KMS-11 (cell line): Measurements from ENCODE around the gene LSR.
"Not testable (repeated sequence)": the region's sequence is repeated elsewhere in the genome, so short reads cannot be mapped to it uniquely, and the experiment has no call there.

Experiments
- H2AFZ ChIP-seq: fragments of 200-600 bp; sonication (generic); 2 replicates; pipeline ENCODE4 v1.6.1; 2016; ENCODE audit warnings: antibody characterized with exemption, mixed run types, low read depth
- H3K27ac ChIP-seq: fragments of 200-600 bp; sonication (generic); 2 replicates; pipeline ENCODE4 v1.6.1; 2016; ENCODE audit warnings: mild to moderate bottlenecking, mixed run types
- H3K27me3 ChIP-seq: fragments of 200-600 bp; sonication (generic); 2 replicates; pipeline ENCODE4 v1.6.1; 2017; ENCODE audit warnings: mild to moderate bottlenecking, low read depth, mixed run types, moderate library complexity; ENCODE audit not compliant: insufficient read depth
- H3K36me3 ChIP-seq: fragments of 200-600 bp; sonication (generic); 2 replicates; pipeline ENCODE4 v1.6.1; 2017; ENCODE audit warnings: mild to moderate bottlenecking, mixed run types; ENCODE audit not compliant: insufficient read depth
- H3K4me1 ChIP-seq: fragments of 200-600 bp; sonication (generic); 2 replicates; pipeline ENCODE4 v1.6.1; 2016; ENCODE audit warnings: mild to moderate bottlenecking, low read depth, mixed run types; ENCODE audit not compliant: poor library complexity, severe bottlenecking
- H3K4me2 ChIP-seq: fragments of 200-600 bp; sonication (generic); 2 replicates; pipeline ENCODE4 v1.7.0; 2016; ENCODE audit warnings: mild to moderate bottlenecking, mixed run types
- H3K4me3 ChIP-seq: fragments of 200-600 bp; sonication (generic); IDR thresholded peaks from 2 replicates; pipeline ENCODE4 v1.6.1; 2017; ENCODE audit warnings: low read depth, low read length, mixed read lengths; ENCODE audit not compliant: insufficient read depth
- H3K79me2 ChIP-seq: fragments of 200-600 bp; sonication (generic); 2 replicates; pipeline ENCODE4 v1.6.1; 2016; ENCODE audit warnings: low read depth, mixed run types; ENCODE audit not compliant: insufficient read depth
- H3K9ac ChIP-seq: fragments of 200-600 bp; sonication (generic); 2 replicates; pipeline ENCODE4 v1.6.1; 2016; ENCODE audit warnings: mild to moderate bottlenecking, mixed run types
- H4K20me1 ChIP-seq: fragments of 200-600 bp; sonication (generic); 2 replicates; pipeline ENCODE4 v1.6.1; 2016; ENCODE audit warnings: mild to moderate bottlenecking, mixed run types; ENCODE audit not compliant: insufficient read depth
- TF ChIP-seq, protein P1 (sequence below): fragments of 200-600 bp; sonication (generic); conservative IDR thresholded peaks from 2 replicates; pipeline ENCODE4 v1.6.1; 2017; ENCODE audit warnings: low read depth, mild to moderate bottlenecking, antibody characterized with exemption, low read length, moderate library complexity, mixed read lengths

The LSR gene

DNA sequence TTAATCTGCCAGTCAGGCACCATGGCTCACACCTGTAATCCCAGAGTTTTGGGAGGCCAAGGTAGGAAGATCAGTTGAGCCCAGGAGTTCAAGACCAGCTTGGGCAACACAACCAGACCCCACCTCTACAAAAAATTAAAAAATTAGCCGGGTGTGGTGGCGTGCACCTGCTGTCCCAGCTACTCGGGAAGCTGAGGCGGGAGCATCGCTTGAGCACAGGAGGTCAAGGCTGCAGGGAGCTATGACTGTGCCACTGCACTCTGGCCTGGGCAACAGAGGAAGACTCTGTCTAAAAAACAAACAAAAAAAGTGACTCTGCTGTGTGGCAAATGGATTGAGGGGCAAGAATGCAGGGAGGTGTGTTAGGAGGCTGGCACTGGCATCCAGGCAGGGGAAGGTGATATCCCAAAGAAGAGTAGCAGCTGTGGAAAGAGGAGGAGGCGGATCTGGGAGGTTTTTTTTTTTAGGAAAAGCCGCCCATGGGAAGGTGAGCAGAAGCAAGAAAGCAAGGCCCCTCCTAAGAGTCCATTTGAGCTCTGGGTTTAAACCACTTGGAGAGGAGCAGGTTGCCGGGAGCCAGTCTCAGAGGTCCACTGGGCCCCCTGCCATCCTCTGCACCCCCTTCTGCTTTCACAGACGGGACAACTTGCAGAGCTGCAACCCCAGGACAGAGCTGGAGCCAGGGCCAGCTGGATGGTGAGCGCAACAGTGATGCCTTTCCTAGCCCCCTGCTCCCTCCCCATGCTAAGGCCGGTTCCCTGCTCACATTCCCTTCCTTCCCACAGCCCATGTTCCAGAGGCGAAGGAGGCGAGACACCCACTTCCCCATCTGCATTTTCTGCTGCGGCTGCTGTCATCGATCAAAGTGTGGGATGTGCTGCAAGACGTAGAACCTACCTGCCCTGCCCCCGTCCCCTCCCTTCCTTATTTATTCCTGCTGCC is 35.6 kb downstream of the LSR start:
- Histone ChIP-seq H4K20me1 (no peaks in the 10 kb centered on the region), H3K4me3 (no peak overlapping the region), H3K79me2 (no peaks in the 10 kb centered on the region), H2AFZ (no peak overlapping the region), H3K27ac (no peak overlapping the region), H3K36me3 (no peaks in the 10 kb centered on the region), H3K4me2 (no peak overlapping the region), H3K27me3 (peaks cover 23% of the 10 kb centered on the region; the same call in 1 of the 2 replicates), H3K9ac (no peak overlapping the region), H3K4me1 (no peaks in the 10 kb centered on the region)
- TF ChIP-seq, protein P1, sequence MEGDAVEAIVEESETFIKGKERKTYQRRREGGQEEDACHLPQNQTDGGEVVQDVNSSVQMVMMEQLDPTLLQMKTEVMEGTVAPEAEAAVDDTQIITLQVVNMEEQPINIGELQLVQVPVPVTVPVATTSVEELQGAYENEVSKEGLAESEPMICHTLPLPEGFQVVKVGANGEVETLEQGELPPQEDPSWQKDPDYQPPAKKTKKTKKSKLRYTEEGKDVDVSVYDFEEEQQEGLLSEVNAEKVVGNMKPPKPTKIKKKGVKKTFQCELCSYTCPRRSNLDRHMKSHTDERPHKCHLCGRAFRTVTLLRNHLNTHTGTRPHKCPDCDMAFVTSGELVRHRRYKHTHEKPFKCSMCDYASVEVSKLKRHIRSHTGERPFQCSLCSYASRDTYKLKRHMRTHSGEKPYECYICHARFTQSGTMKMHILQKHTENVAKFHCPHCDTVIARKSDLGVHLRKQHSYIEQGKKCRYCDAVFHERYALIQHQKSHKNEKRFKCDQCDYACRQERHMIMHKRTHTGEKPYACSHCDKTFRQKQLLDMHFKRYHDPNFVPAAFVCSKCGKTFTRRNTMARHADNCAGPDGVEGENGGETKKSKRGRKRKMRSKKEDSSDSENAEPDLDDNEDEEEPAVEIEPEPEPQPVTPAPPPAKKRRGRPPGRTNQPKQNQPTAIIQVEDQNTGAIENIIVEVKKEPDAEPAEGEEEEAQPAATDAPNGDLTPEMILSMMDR, result no peak

DNA sequence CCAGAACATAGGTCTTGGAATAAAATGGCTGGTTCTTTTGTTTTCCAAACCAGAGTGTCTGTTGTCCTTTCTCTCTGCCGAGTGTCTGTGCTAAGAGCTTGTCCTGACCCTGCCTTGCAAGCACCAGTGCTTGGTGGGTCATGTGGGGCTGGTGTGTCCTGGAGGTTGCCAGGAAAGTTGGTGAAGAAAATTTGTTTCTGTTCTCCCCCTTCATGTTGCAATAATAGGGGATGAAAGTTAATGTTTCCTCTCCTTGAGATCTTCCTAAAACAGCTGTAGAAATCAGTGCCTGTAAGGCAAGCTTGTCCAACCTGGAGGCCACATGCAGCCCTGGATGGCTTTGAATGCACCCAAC is 36.3 kb downstream of the LSR start:
- Histone ChIP-seq H4K20me1 (no peaks in the 10 kb centered on the region), H3K27ac (no peak overlapping the region), H3K9ac (no peak overlapping the region), H3K27me3 (peaks cover 26% of the 10 kb centered on the region; the same call in 1 of the 2 replicates), H3K79me2 (no peaks in the 10 kb centered on the region), H3K4me1 (no peaks in the 10 kb centered on the region), H3K4me3 (no peak overlapping the region), H3K36me3 (no peaks in the 10 kb centered on the region), H3K4me2 (no peak overlapping the region), H2AFZ (no peak overlapping the region)
- TF ChIP-seq, protein P1, result no peak

DNA sequence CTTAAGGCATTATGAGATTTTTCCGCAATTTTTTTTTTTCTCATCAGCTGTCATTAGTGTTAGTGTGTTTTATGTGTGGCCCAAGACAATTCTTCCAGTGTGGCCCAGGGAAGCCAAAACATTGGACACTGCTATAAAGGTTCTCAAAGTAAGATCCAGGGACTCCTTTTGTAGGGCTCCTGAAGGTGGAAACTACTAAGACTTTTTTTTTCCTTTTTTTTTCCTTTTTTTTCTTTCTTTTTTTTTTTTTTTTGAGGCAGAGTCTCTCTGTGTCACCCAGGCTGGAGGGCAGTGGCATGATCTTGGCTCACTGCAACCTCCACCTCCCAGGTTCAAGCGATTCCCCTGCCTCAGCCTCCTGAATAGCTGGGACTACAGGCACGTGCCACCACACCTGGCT is 36.7 kb downstream of the LSR start:
- H3K9ac ChIP-seq, H3K4me1 ChIP-seq: not testable (repeated sequence)
- peaks cover 28% of the 10 kb centered on the region for H3K27me3 ChIP-seq

DNA sequence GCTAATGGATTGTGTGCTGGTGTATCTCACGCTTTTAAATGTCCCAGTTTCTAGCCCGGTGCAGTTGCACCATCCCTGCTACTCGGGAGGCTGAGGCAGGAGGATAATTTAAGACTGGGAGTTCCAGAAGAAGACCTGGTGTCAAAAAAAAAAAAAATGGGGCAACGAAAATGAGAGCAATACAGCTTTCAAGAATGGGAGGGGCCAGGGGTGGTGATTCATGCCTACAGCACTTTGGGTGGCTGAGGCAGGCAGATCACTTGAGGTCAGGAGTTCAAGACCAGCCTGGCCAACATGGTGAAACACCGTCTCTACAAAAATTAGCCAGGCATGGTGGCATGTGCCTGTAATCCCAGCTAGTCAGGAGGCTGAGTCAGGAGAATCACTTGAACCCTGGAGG is 37.3 kb downstream of the LSR start:
- not testable (repeated sequence) for H2AFZ ChIP-seq, H3K4me3 ChIP-seq, H3K79me2 ChIP-seq, H3K9ac ChIP-seq, H3K27ac ChIP-seq, H3K4me2 ChIP-seq, H3K4me1 ChIP-seq, H4K20me1 ChIP-seq, H3K36me3 ChIP-seq
- H3K27me3 ChIP-seq, result peaks cover 34% of the 10 kb centered on the region

More for the DNA sequence above, 36.7 kb downstream of the LSR start:
- not testable (repeated sequence) for H4K20me1 ChIP-seq, H3K4me3 ChIP-seq, H3K4me2 ChIP-seq, H3K27ac ChIP-seq, H3K79me2 ChIP-seq, H3K36me3 ChIP-seq, H2AFZ ChIP-seq

DNA sequence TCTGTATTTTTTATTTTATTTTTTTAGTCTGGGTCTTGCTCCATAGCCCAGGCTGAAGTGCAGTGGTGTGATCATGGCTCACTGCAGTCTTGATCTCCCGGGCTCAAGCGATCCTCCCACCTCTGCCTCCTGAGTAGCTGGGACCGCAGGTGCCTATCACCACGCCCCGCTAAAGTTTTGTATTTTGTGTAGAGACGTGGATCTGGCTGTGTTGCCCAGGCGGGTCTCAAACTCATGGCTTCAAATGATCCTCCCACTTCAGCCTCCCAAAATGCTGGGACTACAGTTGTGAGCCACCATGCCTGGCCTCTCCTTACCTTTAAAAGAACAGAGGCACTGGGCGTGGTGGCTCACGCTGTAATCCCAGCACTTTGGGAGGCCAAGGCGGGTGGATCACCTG is 38.9 kb downstream of the LSR start:
- no peak overlapping the region for H2AFZ ChIP-seq
- no peaks in the 10 kb centered on the region for H4K20me1 ChIP-seq
- TF ChIP-seq, protein P1, result no peak
- no peaks in the 10 kb centered on the region for H3K79me2 ChIP-seq
- H3K9ac ChIP-seq, result no peak overlapping the region
- H3K4me1 ChIP-seq, result no peaks in the 10 kb centered on the region
- no peak overlapping the region for H3K27ac ChIP-seq
- H3K27me3 ChIP-seq, result peaks cover 49% of the 10 kb centered on the region
- H3K36me3 ChIP-seq, result no peaks in the 10 kb centered on the region
- H3K4me2 ChIP-seq, result no peak overlapping the region
- no peak overlapping the region for H3K4me3 ChIP-seq
